ENCODE data around the gene COMMD2.

The COMMD2 gene

DNA sequence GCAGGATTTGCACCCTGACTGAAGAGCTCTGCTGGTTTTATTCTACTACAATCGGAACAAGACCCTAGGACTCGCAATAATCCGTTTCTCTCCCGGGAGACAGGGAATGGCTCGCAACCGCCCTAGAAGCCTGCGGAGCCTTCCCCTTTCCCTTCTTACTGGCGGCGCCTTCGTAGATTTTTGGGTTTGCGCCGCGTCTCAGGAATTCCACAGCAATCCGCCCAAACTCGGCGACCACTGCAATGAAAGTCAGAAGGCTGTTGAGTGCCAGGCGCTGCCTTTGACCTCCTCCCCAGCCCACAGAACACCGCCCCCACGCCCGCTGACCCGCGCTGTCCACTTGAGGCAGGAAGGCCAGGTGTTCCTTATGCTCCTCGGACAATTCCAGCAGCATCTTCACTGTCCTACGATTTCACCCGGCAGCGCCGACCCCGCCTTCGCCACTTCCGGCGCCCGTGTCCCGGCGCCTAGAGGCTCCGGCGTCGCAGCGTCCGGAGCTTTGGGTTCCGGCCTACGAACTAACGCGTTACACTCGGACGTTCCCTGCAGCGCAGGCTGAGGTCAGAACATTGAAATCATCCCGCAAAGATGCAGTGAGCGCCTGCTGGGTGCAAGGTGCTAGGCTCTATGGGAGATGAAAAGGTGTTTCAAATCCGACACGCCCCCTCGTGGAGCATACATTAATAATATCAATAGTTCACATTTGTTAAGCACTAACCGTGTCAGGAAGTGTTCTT lies at the start of gene COMMD2:
TSS of gene COMMD2 (minus strand) at position 439 of the 737 bp plus-strand sequence. CDS start at position 394, 45 bp downstream.
- DNase-seq: peak; percentile 87

- DNase-seq: no peak
These were observed 49.4 kb upstream of the COMMD2 start for GRCh38 chr3:149801639-149802038.

DNA sequence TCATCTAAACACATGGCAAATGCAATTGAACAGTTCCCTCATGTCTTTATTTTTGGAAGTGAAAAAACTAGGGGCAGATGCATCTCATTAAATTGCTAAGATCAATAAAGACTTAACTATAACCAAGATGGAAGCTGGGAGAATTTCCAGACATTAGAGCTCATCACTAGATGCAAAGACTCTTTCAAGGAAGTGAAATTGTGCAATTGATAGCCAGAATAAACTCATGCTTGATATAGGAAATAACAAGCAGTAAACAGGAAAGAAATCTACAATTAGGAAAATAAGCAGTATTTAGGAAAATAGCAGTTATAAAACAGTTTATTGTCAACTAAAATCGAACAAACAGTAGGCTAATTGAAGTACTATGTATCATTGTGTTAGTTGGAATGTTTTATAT lies 48.9 kb upstream of the COMMD2 start:
- DNase-seq: no peak

GRCh38 chr3:149800693-149801092 lies 48.4 kb upstream of the COMMD2 start:
- DNase-seq: no peak

GRCh38 chr3:149796026-149796425 lies 43.7 kb upstream of the COMMD2 start:
- DNase-seq: no peak

GRCh38 chr3:149792452-149793270 lies 40.4 kb upstream of the COMMD2 start, which contains the start of gene ANKUB1:
Gene ANKUB1 (minus strand): TSS chr3:149792554. CDS start chr3:149792366, 188 bp downstream.
- no peak for DNase-seq

- DNase-seq: no peak
These were observed 38.4 kb upstream of the COMMD2 start for GRCh38 chr3:149790698-149791097.

GRCh38 chr3:149790268-149790667 lies 38.0 kb upstream of the COMMD2 start:
- no peak for DNase-seq

- DNase-seq: no peak
These were observed 31.9 kb upstream of the COMMD2 start for GRCh38 chr3:149784064-149784704.

GRCh38 chr3:149783576-149783975 lies 31.3 kb upstream of the COMMD2 start:
- DNase-seq: no peak

DNA sequence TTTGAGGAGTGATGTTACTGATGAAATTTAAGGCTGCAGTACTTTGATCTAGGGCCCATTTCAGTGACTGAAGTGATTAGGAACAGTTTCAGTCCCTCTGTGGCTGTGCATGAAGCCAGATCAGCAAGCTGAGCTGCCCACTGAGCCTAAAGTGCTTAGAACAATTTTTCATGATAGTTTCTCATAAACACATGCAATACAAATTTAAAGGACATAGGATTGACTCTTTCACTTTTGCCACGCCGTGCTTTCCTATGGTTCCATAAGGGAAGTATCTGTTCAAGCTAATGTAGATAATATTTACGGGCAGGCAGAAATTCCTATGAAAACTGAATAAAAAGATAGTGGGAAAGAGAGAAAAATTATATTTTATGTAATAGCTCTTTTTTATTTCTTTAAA lies 29.5 kb upstream of the COMMD2 start:
- DNase-seq: no peak

DNA sequence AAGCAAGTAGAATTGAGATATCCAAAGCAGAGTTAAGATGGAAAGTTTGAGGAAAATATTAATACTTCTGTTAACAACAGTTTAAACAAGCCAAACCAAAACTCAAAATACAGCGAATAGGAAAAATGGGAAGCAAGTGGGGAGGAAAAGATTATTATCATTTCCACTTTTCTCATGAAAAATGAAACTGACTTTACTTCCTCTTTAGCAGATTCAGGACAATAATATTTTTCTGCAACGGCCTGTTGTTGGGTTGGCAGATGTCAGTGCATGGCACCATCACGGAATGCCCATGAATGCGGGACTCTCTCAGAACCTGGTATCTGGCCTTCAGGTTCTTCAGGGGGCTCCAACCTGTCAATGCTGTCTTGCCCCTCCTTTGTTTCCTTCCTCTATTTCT lies 28.9 kb upstream of the COMMD2 start:
- no peak for DNase-seq

- no peak for DNase-seq
These were observed 25.3 kb upstream of the COMMD2 start for GRCh38 chr3:149777414-149778214.

DNA sequence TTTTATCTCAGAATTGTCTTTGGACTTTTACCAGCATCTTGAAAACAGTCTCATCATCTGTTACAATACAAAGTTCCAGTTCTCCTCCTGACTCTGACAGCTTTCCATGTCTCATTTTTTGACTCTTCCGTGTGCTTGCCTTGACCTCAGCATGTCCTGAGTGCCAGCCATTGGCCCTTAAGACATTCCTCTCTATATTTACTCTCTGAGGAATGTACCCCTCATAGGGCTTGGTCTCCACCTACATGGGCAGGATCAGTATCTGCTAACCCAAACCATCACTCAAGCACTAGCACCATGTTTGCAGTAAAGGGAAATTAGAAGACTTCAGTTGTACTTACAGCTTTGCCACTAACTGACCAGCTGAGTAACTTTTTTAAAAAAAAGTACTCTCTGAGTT lies 23.9 kb upstream of the COMMD2 start:
- DNase-seq: no peak

DNA sequence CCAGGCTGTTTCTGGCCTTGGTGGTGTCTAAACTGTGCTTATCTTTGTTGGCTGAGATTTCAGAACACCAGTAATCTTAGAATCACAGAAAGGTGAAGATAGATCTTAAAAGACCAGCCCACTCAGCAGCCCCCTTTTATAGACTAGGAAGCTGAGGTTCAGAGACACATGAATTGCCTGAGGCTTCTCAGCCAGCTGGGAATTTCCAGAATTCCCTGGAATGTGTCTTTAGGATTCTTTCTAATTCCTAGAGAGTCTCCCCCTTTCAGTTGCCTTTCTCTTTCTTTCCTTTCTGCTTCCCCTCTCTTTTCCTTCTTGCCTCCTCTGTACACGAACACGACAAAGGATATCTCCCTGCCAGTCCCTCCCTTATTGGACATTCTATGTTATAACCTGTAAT lies 20.6 kb upstream of the COMMD2 start:
- DNase-seq: no peak

DNA sequence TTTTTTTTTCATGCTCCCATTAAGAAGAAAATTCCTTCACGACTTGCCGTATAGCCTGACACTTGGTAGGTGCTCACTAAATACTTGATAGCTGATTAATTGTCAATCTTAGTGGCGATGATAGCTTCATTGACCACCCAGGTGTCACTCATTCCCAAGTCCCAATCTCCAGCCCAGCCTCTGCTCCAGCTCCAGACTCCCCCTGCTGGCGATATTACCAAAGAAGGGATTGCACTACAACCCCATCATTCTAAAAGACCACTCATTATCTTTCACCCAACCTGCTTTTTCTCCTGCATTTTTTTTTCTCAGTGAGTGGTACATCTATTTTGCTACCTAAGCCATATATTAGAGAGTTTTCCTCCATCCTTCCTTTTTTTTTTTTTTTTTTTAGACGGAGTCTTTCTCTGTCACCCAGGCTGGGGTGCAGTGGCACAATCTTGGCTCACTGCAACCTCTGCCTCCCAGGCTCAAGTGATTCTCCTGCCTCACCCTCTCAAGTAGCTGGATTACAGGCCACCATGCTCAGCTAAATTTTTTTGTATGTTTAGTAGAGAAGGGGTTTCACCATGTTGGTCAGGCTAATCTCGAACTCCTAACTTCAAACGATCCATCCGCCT lies 19.5 kb upstream of the COMMD2 start:
- peak; percentile 11 for DNase-seq

DNA sequence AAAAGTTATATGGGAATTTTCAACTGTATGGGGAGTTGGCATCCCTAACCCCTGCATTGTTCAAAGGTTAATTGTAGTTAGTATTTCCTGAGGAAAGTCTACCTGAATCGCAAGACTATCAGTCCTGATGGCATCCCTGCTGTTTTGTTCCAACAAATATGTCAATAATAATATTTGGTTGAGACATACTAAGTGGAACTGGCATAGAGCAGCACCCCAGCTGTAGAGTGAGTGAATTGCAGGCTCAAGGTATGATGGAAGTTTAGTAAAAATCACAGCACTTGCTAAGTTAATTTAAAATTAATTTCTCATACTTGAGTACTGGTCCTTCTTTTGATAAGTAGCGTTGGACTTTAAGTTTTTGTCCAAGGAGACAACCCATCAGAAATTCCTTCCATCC lies 18.0 kb upstream of the COMMD2 start:
- DNase-seq: no peak

DNA sequence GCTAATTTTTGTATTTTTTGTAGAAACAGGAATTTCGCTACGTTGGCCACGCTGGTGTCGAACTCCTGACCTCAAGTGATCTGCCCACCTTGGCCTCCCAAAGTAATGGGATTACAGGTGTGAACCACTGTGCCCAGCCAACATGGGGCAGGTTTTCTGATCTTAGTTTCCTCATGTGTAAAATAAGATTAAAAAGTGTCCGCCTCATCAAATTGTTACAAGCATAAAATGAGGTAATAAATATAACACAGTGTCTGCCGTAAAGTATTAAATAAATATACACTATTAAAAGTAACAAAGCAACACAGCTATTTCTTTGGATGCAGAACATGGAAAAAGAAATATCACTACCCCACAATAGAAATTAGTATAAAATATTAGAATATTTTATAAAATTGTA lies 16.4 kb upstream of the COMMD2 start:
- DNase-seq: no peak

- DNase-seq: no peak
These were observed 15.4 kb upstream of the COMMD2 start for GRCh38 chr3:149767720-149768119.

- no peak for DNase-seq
These were observed 13.6 kb upstream of the COMMD2 start for GRCh38 chr3:149765762-149766334.

- no peak for DNase-seq
These were observed 12.0 kb upstream of the COMMD2 start for GRCh38 chr3:149764302-149764701.
